GM21526 (cell line): ENCODE data around the gene CPXCR1.
"Not testable (repeated sequence)": the region's sequence is repeated elsewhere in the genome, so short reads cannot be mapped to it uniquely, and the experiment has no call there.

ENCODE experiments used
- ATAC-seq: cut with Tn5 transposase; IDR thresholded peaks from one replicate; pipeline ENCODE4 v1.9.1; 2021; ENCODE audit warnings: moderate library complexity; ENCODE audit not compliant: unreplicated experiment, low FRiP score

CPXCR1 gene

GRCh38 chrX:88746925-88747324 is at the start of gene CPXCR1:
Gene CPXCR1, plus strand, starts transcription at chrX:88747225. Its CDS starts 6,190 bp downstream, at chrX:88753415.
- no peak for ATAC-seq

- no peak for ATAC-seq
These were observed 11.2 kb upstream of the CPXCR1 start for GRCh38 chrX:88735835-88736234.

GRCh38 chrX:88746215-88746614 is 810 bp upstream of the CPXCR1 start:
- not testable (repeated sequence) for ATAC-seq

- not testable (repeated sequence) for ATAC-seq
These were observed 5.3 kb downstream of the CPXCR1 start for GRCh38 chrX:88752339-88752738.

GRCh38 chrX:88789825-88790224 is 42.8 kb downstream of the CPXCR1 start:
- no peak for ATAC-seq
